Neuron (in vitro differentiated cells): ENCODE measurements around the gene SLC35C1.
"Not testable (repeated sequence)": the region's sequence is repeated elsewhere in the genome, so short reads cannot be mapped to it uniquely, and the experiment has no call there.

Source experiments
- H2AFZ ChIP-seq: one replicate; pipeline ENCODE4 v1.6.1; 2013; ENCODE audit warnings: low read depth, mild to moderate bottlenecking, inconsistent platforms, low read length, moderate library complexity
- H3K27me3 ChIP-seq: one replicate; pipeline ENCODE4 v1.6.1; 2013; ENCODE audit warnings: low read length; ENCODE audit not compliant: insufficient read depth
- H3K36me3 ChIP-seq: one replicate; pipeline ENCODE4 v1.6.1; 2013; ENCODE audit warnings: low read length; ENCODE audit not compliant: insufficient read depth
- H3K4me1 ChIP-seq: one replicate; pipeline ENCODE4 v1.6.1; 2013; ENCODE audit warnings: low read length; ENCODE audit not compliant: insufficient read depth
- H3K4me3 ChIP-seq: 2 replicates; pipeline ENCODE4 v1.5.1; 2013; ENCODE audit warnings: mild to moderate bottlenecking, low read length, moderate library complexity
- H3K9me3 ChIP-seq: one replicate; pipeline ENCODE4 v1.6.1; 2013; ENCODE audit warnings: low read length

Gene SLC35C1

GRCh38 chr11:45828996-45829395 lies 24.0 kb downstream of the SLC35C1 start:
- no peak overlapping the region for H2AFZ ChIP-seq
- H3K4me1 ChIP-seq = no peaks in the 10 kb centered on the region
- H3K9me3 ChIP-seq = no peaks in the 10 kb centered on the region
- H3K27me3 ChIP-seq = peaks cover 30% of the 10 kb centered on the region
- H3K36me3 ChIP-seq = no peaks in the 10 kb centered on the region
- no peak overlapping the region for H3K4me3 ChIP-seq

- Histone ChIP-seq H3K4me3 (no peak overlapping the region), H3K27me3 (peaks cover 27% of the 10 kb centered on the region), H2AFZ (no peak overlapping the region), H3K4me1 (no peaks in the 10 kb centered on the region), H3K9me3 (no peaks in the 10 kb centered on the region), H3K36me3 (no peaks in the 10 kb centered on the region)
Observed at GRCh38 chr11:45830596-45830995, 25.6 kb downstream of the SLC35C1 start.

DNA sequence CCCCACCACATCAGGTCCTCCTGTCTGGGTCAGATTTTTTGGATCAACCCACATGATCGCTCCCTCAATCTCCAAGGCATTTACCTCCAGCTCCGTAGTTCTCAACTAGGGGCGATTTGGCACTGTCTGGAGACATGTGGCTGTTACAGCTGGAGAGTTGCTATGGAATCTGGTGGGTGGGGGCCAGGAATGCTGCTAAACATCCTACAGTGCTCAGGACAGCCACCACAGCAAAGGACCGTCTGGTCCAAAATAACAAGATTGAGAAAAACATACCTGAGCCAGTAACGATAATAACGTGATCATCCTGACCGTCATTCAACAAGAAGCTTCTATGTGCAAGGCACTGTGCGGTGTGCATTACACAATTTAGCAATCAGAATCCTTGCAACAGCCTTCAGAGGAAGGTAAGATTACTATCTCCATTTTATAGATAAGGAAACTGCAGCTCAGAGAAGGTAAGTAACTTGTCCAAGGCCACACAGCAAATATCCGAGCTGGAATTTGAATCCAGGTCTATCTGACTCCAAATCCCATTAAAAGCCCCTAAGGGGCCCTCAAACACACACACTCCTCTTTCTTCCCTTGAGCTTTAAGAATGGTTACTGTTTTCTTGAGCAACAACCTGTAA lies 28.0 kb downstream of the SLC35C1 start:
- no peak overlapping the region for H2AFZ ChIP-seq
- H3K27me3 ChIP-seq = peaks cover 16% of the 10 kb centered on the region

GRCh38 chr11:45833761-45834160 lies 28.8 kb downstream of the SLC35C1 start:
- no peaks in the 10 kb centered on the region for H3K9me3 ChIP-seq
- H3K27me3 ChIP-seq = peaks cover 9% of the 10 kb centered on the region
- no peaks in the 10 kb centered on the region for H3K36me3 ChIP-seq
- H3K4me3 ChIP-seq = no peak overlapping the region
- H3K4me1 ChIP-seq = no peaks in the 10 kb centered on the region
- no peak overlapping the region for H2AFZ ChIP-seq

More for the DNA sequence above, 28.0 kb downstream of the SLC35C1 start:
- H3K36me3 ChIP-seq = no peaks in the 10 kb centered on the region
- H3K9me3 ChIP-seq = no peaks in the 10 kb centered on the region
- H3K4me1 ChIP-seq = no peaks in the 10 kb centered on the region
- no peak overlapping the region for H3K4me3 ChIP-seq

DNA sequence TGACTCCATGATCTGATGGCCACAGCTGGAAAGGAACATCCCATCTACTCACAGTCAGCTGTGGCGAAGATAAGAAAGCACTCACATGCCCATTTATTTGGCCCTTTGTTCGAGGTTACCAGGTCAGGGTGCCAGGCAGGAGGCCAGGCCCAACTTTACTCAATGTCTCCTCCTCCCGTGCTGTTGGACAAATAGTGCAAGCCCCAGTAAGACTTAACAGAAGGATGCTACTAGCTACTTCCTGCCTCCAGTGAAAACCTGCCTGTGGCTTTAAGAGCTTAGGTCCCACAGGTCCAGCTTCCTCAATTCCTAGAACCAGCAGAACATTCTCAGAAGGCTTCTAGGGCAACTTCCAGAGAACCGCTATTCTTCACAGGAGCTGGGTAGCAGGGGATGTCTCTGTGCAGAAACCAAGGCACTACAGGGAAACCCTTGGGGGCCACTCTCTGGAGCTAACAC lies 29.4 kb downstream of the SLC35C1 start:
- Histone ChIP-seq H3K27me3 (peaks cover 9% of the 10 kb centered on the region), H3K4me3 (no peak overlapping the region), H2AFZ (no peak overlapping the region), H3K9me3 (no peaks in the 10 kb centered on the region), H3K4me1 (no peaks in the 10 kb centered on the region), H3K36me3 (no peaks in the 10 kb centered on the region)

- Histone ChIP-seq H2AFZ (no peak overlapping the region), H3K9me3 (no peaks in the 10 kb centered on the region), H3K27me3 (peaks cover 5% of the 10 kb centered on the region), H3K36me3 (no peaks in the 10 kb centered on the region), H3K4me1 (no peaks in the 10 kb centered on the region), H3K4me3 (no peak overlapping the region)
Observed at GRCh38 chr11:45839204-45839603, 34.3 kb downstream of the SLC35C1 start.

DNA sequence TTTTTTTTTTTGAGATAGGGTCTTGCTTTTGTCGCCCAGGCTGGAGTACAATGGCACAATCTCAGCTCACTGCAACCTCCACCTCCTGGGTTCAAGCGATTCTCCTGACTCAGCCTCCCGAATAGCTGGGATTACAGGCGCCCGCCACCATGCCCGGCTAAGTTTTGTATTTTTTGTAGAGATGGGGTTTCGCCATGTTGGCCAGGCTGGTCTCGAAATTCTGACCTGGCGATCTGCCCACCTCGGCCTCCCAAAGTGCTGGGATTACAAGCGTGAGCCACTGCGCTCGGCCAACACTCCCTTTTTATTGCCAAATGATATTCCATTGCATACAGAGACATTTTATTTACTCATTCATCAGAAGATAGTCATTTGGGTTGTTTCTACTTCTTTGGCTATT lies 35.3 kb downstream of the SLC35C1 start:
- H3K4me1 ChIP-seq, H3K36me3 ChIP-seq, H2AFZ ChIP-seq, H3K4me3 ChIP-seq, H3K27me3 ChIP-seq, H3K9me3 ChIP-seq: not testable (repeated sequence)

DNA sequence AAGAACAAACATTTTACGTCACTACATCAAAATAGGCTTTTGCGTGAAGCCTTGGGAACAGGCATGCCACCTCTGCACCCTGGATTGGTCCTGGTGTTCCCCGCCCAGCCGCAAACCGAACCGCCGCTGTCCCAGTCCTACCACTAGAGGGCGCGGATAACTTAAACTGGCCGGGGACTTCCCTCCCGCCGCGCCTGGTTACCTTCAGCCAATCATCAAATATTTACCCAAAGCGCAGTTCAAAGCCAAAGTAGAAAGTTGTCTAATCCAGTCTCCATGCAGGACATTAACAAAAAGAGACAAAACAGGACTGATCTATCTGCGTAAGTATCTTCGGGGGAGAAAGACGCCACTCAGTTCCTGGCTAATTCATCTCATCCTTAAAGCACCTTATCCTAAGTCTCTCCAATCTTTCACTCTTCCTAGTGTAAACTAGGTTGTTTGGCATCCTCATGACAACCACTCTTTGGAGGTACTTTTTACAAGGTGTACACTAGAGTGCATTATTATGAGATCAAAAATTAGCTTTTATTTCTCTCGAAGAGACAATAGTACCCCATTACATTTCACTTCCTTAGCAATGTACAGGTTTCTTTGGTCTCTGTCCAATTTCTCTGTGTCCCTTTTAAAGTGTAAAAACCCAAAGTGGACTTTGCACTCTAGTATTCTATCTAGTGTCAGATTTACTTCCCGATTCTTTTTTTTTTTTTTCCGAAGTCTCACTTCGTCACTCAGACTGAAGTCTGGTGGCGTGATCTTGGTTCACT lies 38.4 kb downstream of the SLC35C1 start:
- Histone ChIP-seq H3K4me1 (peaks cover 2% of the 10 kb centered on the region), H3K27me3 (peaks cover 4% of the 10 kb centered on the region), H3K9me3 (no peaks in the 10 kb centered on the region), H2AFZ (no peak overlapping the region), H3K4me3 (no peak overlapping the region), H3K36me3 (no peaks in the 10 kb centered on the region)

GRCh38 chr11:45844822-45845578 lies 40.1 kb downstream of the SLC35C1 start:
- peaks cover 4% of the 10 kb centered on the region for H3K27me3 ChIP-seq
- peaks cover 9% of the 10 kb centered on the region for H3K4me1 ChIP-seq
- H3K36me3 ChIP-seq = no peaks in the 10 kb centered on the region
- H2AFZ ChIP-seq = no peak overlapping the region
- no peaks in the 10 kb centered on the region for H3K9me3 ChIP-seq
- H3K4me3 ChIP-seq = no peak overlapping the region

- peaks cover 9% of the 10 kb centered on the region for H3K4me1 ChIP-seq
- H3K27me3 ChIP-seq = peaks cover 4% of the 10 kb centered on the region
- H3K9me3 ChIP-seq = no peaks in the 10 kb centered on the region
- no peak overlapping the region for H2AFZ ChIP-seq
- H3K36me3 ChIP-seq = no peaks in the 10 kb centered on the region
- H3K4me3 ChIP-seq = no peak overlapping the region
Observed at GRCh38 chr11:45846174-45846675, 41.3 kb downstream of the SLC35C1 start.

DNA sequence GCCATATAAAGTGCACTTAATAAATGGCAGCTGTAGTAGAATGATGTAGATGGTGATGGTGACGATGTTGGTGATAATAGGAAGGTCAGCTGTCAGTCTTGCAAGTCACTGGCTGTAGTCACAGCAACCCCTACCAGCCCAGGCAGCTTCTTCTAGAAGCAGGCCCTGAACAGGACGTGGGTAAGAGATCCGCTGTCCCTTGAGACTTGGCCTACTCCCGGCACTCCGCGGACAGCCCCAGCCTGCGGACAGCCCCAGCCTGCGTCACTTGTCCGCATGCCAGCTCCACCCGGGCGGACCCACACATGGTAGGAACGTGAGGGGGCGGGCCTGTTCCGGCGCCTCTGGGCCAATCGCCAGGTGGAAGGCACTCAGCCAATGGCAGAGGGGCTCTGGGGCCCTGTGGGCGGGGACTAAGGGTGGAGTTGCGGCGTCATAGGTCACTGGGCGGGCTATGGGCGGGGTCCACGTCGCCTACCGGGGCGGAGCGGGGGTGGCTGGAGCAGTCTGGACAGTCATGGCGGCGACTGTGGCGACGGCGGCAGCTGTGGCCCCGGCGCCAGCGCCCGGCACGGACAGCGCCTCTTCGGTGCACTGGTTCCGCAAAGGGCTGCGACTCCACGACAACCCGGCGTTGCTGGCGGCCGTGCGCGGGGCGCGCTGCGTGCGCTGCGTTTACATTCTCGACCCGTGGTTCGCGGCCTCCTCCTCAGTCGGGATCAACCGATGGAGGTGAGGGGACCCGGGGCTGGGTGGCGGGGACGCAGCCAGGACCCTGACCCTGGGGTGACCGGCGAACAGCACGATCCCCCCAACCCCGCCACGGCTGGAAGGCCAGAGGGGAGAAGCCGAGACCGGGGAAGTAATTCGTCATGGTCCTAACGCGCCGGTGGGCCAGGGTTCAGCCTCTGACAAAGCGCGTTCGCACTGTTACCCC lies 42.3 kb downstream of the SLC35C1 start, which contains the start of gene CRY2:
Gene CRY2 (plus strand): TSS at position 502 of the 937 bp plus-strand sequence. CDS start 16 bp downstream, at position 518.
- H3K36me3 ChIP-seq = no peaks in the 10 kb centered on the region
- H3K4me3 ChIP-seq = peak within 1 kb of the TSS; percentile 84
- H3K27me3 ChIP-seq = no peaks in the 10 kb centered on the region
- H3K4me1 ChIP-seq = peaks cover 9% of the 10 kb centered on the region
- peak within 1 kb of the TSS; percentile 50 for H2AFZ ChIP-seq
- no peaks in the 10 kb centered on the region for H3K9me3 ChIP-seq

- no peaks in the 10 kb centered on the region for H3K27me3 ChIP-seq
- peak overlapping the region; percentile 50 for H2AFZ ChIP-seq
- peaks cover 9% of the 10 kb centered on the region for H3K4me1 ChIP-seq
- no peaks in the 10 kb centered on the region for H3K9me3 ChIP-seq
- no peaks in the 10 kb centered on the region for H3K36me3 ChIP-seq
- H3K4me3 ChIP-seq = peak overlapping the region; percentile 84
Observed at GRCh38 chr11:45847911-45848316, 43.0 kb downstream of the SLC35C1 start.
